A549 (cell line): ENCODE data around the gene MLXIP. TPM values are rescaled to one million over a fixed set of nuclear protein-coding genes. Genes with fewer than 3 reads are reported as not detected.

Experiments used
- ATAC-seq, 2 experiments: fragments of 200-7000 bp in 1 of 2; fragments of >200 bp in 1 of 2; cut with Nextera tagmentation in 1 of 2; cut with Tn5 transposase in 1 of 2; 3 replicates each; pipeline versions ENCODE4 v1.8.0 to v1.9.1; 2018 to 2020; ENCODE audit warnings: mild to moderate bottlenecking in 1 of 2, moderate library complexity in 1 of 2
- CTCF ChIA-PET: fragments of 300-600 bp; sonication (Branson Sonifier 250); formaldehyde crosslinking; extraction: SDS; loops from one replicate; lab custom pipeline; 2021; ENCODE audit warnings: antibody characterized with exemption, inconsistent platforms; lab: Yijun Ruan, JAX
- POLR2A ChIA-PET: fragments of 350-600 bp; formaldehyde crosslinking; extraction: SDS; loops from one replicate; lab custom pipeline; 2021; ENCODE audit warnings: antibody characterized with exemption, inconsistent platforms; lab: Yijun Ruan, JAX
- DNase-seq, 2 experiments: peaks; one replicate each; pipeline versions ENCODE4 v3.0.0 to v3.0.0-alpha.2; 2011 to 2016; ENCODE audit warnings: low read depth in 1 of 2, low spot score in 1 of 2
- FAIRE-seq: peaks from 2 replicates; lab custom pipeline; 2011; peaks lifted over from hg19 to GRCh38; lab: Jason Lieb, UNC
- H3K27ac ChIP-seq, 2 experiments: fragments of >200 bp; sonication (Bioruptor Twin); formaldehyde crosslinking; 3 replicates each; pipeline ENCODE4 v1.5.1; 2016 to 2017
- H3K4me1 ChIP-seq: fragments of >200 bp; sonication (Bioruptor Twin); formaldehyde crosslinking; 3 replicates; pipeline ENCODE4 v1.6.1; 2016
- H3K4me2 ChIP-seq: fragments of >200 bp; sonication (Bioruptor Twin); formaldehyde crosslinking; 3 replicates; pipeline ENCODE4 v1.6.1; 2016
- H3K4me3 ChIP-seq: fragments of >200 bp; sonication (Bioruptor Twin); formaldehyde crosslinking; 3 replicates; pipeline ENCODE4 v1.5.1; 2016
- H3K9me3 ChIP-seq: fragments of >200 bp; sonication (Bioruptor Twin); formaldehyde crosslinking; 3 replicates; pipeline ENCODE4 v1.6.1; 2016
- CEBPB ChIP-seq, 2 experiments: fragments of >200 bp in 1 of 2; sonication (Bioruptor Twin) in 1 of 2; formaldehyde crosslinking in 1 of 2; IDR thresholded peaks; 2 replicates each; pipeline ENCODE4 v1.6.1; 2012 to 2016
- CHD2 ChIP-seq: fragments of 150-350 bp; IDR thresholded peaks from 2 replicates; pipeline ENCODE4 v1.6.1; 2014; ENCODE audit warnings: low read length; ENCODE audit not compliant: partially characterized antibody
- CHD4 ChIP-seq: fragments of 200-600 bp; sonication (generic); IDR thresholded peaks from 2 replicates; pipeline ENCODE4 v1.6.1; 2016; ENCODE audit warnings: antibody characterized with exemption, mild to moderate bottlenecking, borderline replicate concordance
- E2F6 ChIP-seq: IDR thresholded peaks from 2 replicates; pipeline ENCODE4 v1.6.1; 2012; ENCODE audit warnings: low read depth, borderline replicate concordance
- EHF ChIP-seq: fragments of 250-450 bp; sonication (Bioruptor Pico); IDR thresholded peaks from 2 replicates; pipeline ENCODE4 v1.5.0; 2020; ENCODE audit warnings: mild to moderate bottlenecking
- FOSB ChIP-seq: fragments of 250-450 bp; sonication (Bioruptor Pico); IDR thresholded peaks from 2 replicates; pipeline ENCODE4 v1.5.0; 2020; ENCODE audit warnings: mild to moderate bottlenecking, moderate library complexity
- FOXS1 ChIP-seq: fragments of 250-450 bp; sonication (Bioruptor Pico); IDR thresholded peaks from 2 replicates; pipeline ENCODE4 v1.5.0; 2020; ENCODE audit warnings: mild to moderate bottlenecking, moderate library complexity
- HMGXB4 ChIP-seq: fragments of 250-450 bp; sonication (Bioruptor Pico); IDR thresholded peaks from 2 replicates; pipeline ENCODE4 v1.5.0; 2021; ENCODE audit warnings: mild to moderate bottlenecking, moderate library complexity, borderline replicate concordance
- HOXB13 ChIP-seq: fragments of 250-450 bp; sonication (Bioruptor Pico); IDR thresholded peaks from 2 replicates; pipeline ENCODE4 v1.5.0; 2020; ENCODE audit warnings: low read depth, mild to moderate bottlenecking, moderate library complexity
- HOXB5 ChIP-seq: fragments of 250-450 bp; sonication (Bioruptor Pico); IDR thresholded peaks from 2 replicates; pipeline ENCODE4 v1.5.0; 2020; ENCODE audit warnings: mild to moderate bottlenecking, moderate library complexity
- JUNB ChIP-seq: fragments of >200 bp; sonication (Bioruptor Twin); formaldehyde crosslinking; IDR thresholded peaks from 2 replicates; pipeline ENCODE4 v1.6.1; 2016
- KDM1A ChIP-seq: fragments of 200-600 bp; sonication (generic); IDR thresholded peaks from 2 replicates; pipeline ENCODE4 v1.6.1; 2016; ENCODE audit warnings: low read depth, mild to moderate bottlenecking
- MAFK ChIP-seq: fragments of 450-650 bp; IDR thresholded peaks from 2 replicates; pipeline ENCODE4 v1.6.1; 2014; ENCODE audit not compliant: partially characterized antibody
- MAX ChIP-seq: IDR thresholded peaks from 2 replicates; pipeline ENCODE4 v1.6.1; 2012
- MAZ ChIP-seq: fragments of 150-350 bp; IDR thresholded peaks from 2 replicates; pipeline ENCODE4 v1.6.1; 2014; ENCODE audit warnings: antibody characterized with exemption, low read depth, low read length, borderline replicate concordance
- PBX3 ChIP-seq: IDR thresholded peaks from 2 replicates; pipeline ENCODE4 v1.6.1; 2012
- POLR2AphosphoS2 ChIP-seq: conservative IDR thresholded peaks from 2 replicates; pipeline ENCODE4 v1.6.1; 2012; ENCODE audit warnings: low read length, improper control_type of control experiment, inconsistent platforms
- REST ChIP-seq: fragments of 200-600 bp; sonication (generic); IDR thresholded peaks from 2 replicates; pipeline ENCODE4 v1.6.1; 2016; ENCODE audit warnings: antibody characterized with exemption, mild to moderate bottlenecking, moderate library complexity
- RNF2 ChIP-seq: fragments of 200-600 bp; sonication (generic); IDR thresholded peaks from 2 replicates; pipeline ENCODE4 v1.6.1; 2016; ENCODE audit warnings: low read depth, mild to moderate bottlenecking, antibody characterized with exemption, moderate library complexity, borderline replicate concordance
- SMC3 ChIP-seq: fragments of >200 bp; sonication (Bioruptor Twin); formaldehyde crosslinking; IDR thresholded peaks from 3 replicates; pipeline ENCODE4 v1.6.1; 2018; ENCODE audit warnings: inconsistent platforms
- SREBF2 ChIP-seq: fragments of 450-650 bp; IDR thresholded peaks from 2 replicates; pipeline ENCODE4 v1.6.1; 2014; ENCODE audit warnings: mild to moderate bottlenecking, moderate library complexity
- TFCP2L1 ChIP-seq: fragments of 250-450 bp; sonication (Bioruptor Pico); IDR thresholded peaks from 2 replicates; pipeline ENCODE4 v1.5.0; 2021; ENCODE audit warnings: mild to moderate bottlenecking
- USF2 ChIP-seq: fragments of 450-650 bp; IDR thresholded peaks from 2 replicates; pipeline ENCODE4 v1.6.1; 2014; ENCODE audit warnings: antibody characterized with exemption
- ZC3H11A ChIP-seq: fragments of 450-650 bp; IDR thresholded peaks from 2 replicates; pipeline ENCODE4 v1.6.1; 2014; ENCODE audit warnings: antibody characterized with exemption, mild to moderate bottlenecking
- WGBS: methylation state at CpG from one replicate; pipeline ENCODE4 v1.1.6; 2017; ENCODE audit errors: missing lambda C conversion rate; 5-methylcytosine and 5-hydroxymethylcytosine counted together
- polyA plus RNA-seq, 4 experiments: library from polyadenylated mRNA; depleted of rRNA in 3 of 4; stranded (reverse); fragments of >200 nt; fragmentation: RNase III in 1 of 4; extraction: RNeasy Plus Mini Kit Qiagen cat#74134 plus additional on column Dnase treatment in 1 of 4; gene quantifications; 2 replicates in 3 of 4; 3 replicates in 1 of 4; pipeline ENCODE4 v1.2.3, GENCODE V29; 2011 to 2017

Gene MLXIP
- polyA plus RNA-seq, 2 of the 4 experiments (the other 2 are of a cell fraction) = 7.0 to 21.4 TPM

- Histone ChIP-seq H3K4me2 (peak overlapping the region; percentile 73; the same call in 2 of the 3 replicates), H3K9me3 (no peaks in the 10 kb centered on the region), H3K4me1 (peaks cover 37% of the 10 kb centered on the region), H3K4me3 (no peak overlapping the region), H3K27ac (peak overlapping the region in 1 of 2 experiments; percentile 83; a peak in 3 of 6 replicates)
- DNase-seq = no peak
- CTCF ChIA-PET = interaction anchor here (0.6 to 18.8 kb wide), 43 partner anchors 9 to 330 kb away, joined by 3 to 850 read pairs (median 4); partner anchors contain the start of genes LRRC43, MLXIP and RHOF
- POLR2A ChIA-PET = interaction anchor here (1.4 kb wide), 1 partner anchor 45 kb away, joined by 4 read pairs; the partner anchor contains the start of gene MLXIP
- WGBS = 81% methylated on average over 9 of the region's 9 CpGs
- no peak for FAIRE-seq
- TF ChIP-seq MAFK (no peak), CHD2 (no peak), MAZ (no peak), RNF2 (no peak), MAX (no peak), SREBF2 (no peak)
- ATAC-seq = no peak
Observed at GRCh38 chr12:122123761-122124145, 45.2 kb downstream of the MLXIP start.

- no peak overlapping the region for H3K4me3 ChIP-seq
- 90% methylated on average over 5 of the region's 14 CpGs for WGBS
- H3K4me1 ChIP-seq = peaks cover 37% of the 10 kb centered on the region
- DNase-seq = no peak
- FAIRE-seq = no peak
- TF ChIP-seq RNF2 = no peak
- no peak for TF ChIP-seq ZC3H11A
- TF ChIP-seq HOXB5 = no peak
- no peak for TF ChIP-seq JUNB
- no peak for TF ChIP-seq PBX3
- TF ChIP-seq SMC3 = no peak
- no peak for TF ChIP-seq CEBPB (IDR thresholded peaks at IDR 0.05)
- no peak for TF ChIP-seq MAFK
- no peak for TF ChIP-seq HOXB13
- no peak for TF ChIP-seq KDM1A
- TF ChIP-seq EHF (CRISPR knock-in tag) = no peak
- TF ChIP-seq USF2 = no peak
- no peak for TF ChIP-seq POLR2AphosphoS2
- TF ChIP-seq TFCP2L1 = no peak
- peak overlapping the region in 1 of 2 experiments; percentile 11; a peak in 1 of 6 replicates for H3K27ac ChIP-seq
- H3K9me3 ChIP-seq = no peaks in the 10 kb centered on the region
- CTCF ChIA-PET = interaction anchor here (1.0 to 18.8 kb wide), 15 partner anchors 8 to 329 kb away, joined by 4 to 850 read pairs (median 14); partner anchors contain the start of gene MLXIP
- H3K4me2 ChIP-seq = no peak overlapping the region
- POLR2A ChIA-PET = no interaction called here
- ATAC-seq = no peak
Observed at GRCh38 chr12:122124370-122124769, 45.8 kb downstream of the MLXIP start.

- ChIA-PET POLR2A (no interaction called here), CTCF (interaction anchor here (0.7 to 18.8 kb wide), 7 partner anchors 16 to 98 kb away, joined by 3 to 850 read pairs (median 76); partner anchors contain the start of gene MLXIP)
- TF ChIP-seq FOSB (no peak), EHF (CRISPR knock-in tag) (no peak), FOXS1 (CRISPR knock-in tag) (no peak), CHD4 (no peak), MAFK (no peak), KDM1A (no peak), E2F6 (no peak), HOXB5 (no peak), HMGXB4 (no peak), RNF2 (no peak), REST (no peak)
- ATAC-seq = no peak
- peaks cover 46% of the 10 kb centered on the region for H3K4me1 ChIP-seq
- DNase-seq = no peak
- FAIRE-seq = no peak
- 0 out of 3 replicates have a peak overlapping the region, but pooled peaks have one; percentile 51 for H3K4me2 ChIP-seq
- WGBS = 83% methylated on average over 13 of the region's 13 CpGs
- no peaks in the 10 kb centered on the region for H3K9me3 ChIP-seq
- peak overlapping the region in 1 of 2 experiments; percentile 68; a peak in 3 of 6 replicates for H3K27ac ChIP-seq
- H3K4me3 ChIP-seq = no peak overlapping the region
Observed at GRCh38 chr12:122125452-122126341, 47.1 kb downstream of the MLXIP start.
